Mucosa of stomach (tissue), 1 donor: Measurements from ENCODE around the gene MTHFR.

ENCODE experiments used
- H3K27me3 ChIP-seq: one replicate; pipeline ENCODE4 v1.7.0; 2013; ENCODE audit warnings: mild to moderate bottlenecking, low read length; ENCODE audit not compliant: control insufficient read depth, insufficient read depth
- H3K36me3 ChIP-seq: one replicate; pipeline ENCODE4 v1.7.0; 2013; ENCODE audit warnings: low read length; ENCODE audit not compliant: control insufficient read depth, insufficient read depth
- H3K4me1 ChIP-seq: one replicate; pipeline ENCODE4 v1.7.0; 2013; ENCODE audit warnings: mild to moderate bottlenecking, low read length; ENCODE audit not compliant: control insufficient read depth, insufficient read depth
- H3K4me3 ChIP-seq: one replicate; pipeline ENCODE4 v1.7.0; 2013; ENCODE audit warnings: low read length
- H3K9ac ChIP-seq: one replicate; pipeline ENCODE4 v1.7.0; 2013; ENCODE audit warnings: mild to moderate bottlenecking, low read length, moderate library complexity
- H3K9me3 ChIP-seq: one replicate; pipeline ENCODE4 v1.7.0; 2013; ENCODE audit warnings: mild to moderate bottlenecking, low read length, moderate library complexity; ENCODE audit not compliant: control insufficient read depth
- donor health status: Pancreatic carcinoma.

MTHFR gene

GRCh38 chr1:11800756-11801433 lies 4.9 kb downstream of the MTHFR start:
- Histone ChIP-seq H3K27me3 (no peaks in the 10 kb centered on the region), H3K4me1 (peaks cover 31% of the 10 kb centered on the region), H3K9me3 (no peaks in the 10 kb centered on the region), H3K36me3 (peaks cover 17% of the 10 kb centered on the region), H3K4me3 (no peak overlapping the region), H3K9ac (no peak overlapping the region)

GRCh38 chr1:11800391-11800755 lies 5.4 kb downstream of the MTHFR start:
- no peaks in the 10 kb centered on the region for H3K9me3 ChIP-seq
- no peaks in the 10 kb centered on the region for H3K27me3 ChIP-seq
- H3K4me3 ChIP-seq = no peak overlapping the region
- peaks cover 31% of the 10 kb centered on the region for H3K4me1 ChIP-seq
- H3K36me3 ChIP-seq = peaks cover 23% of the 10 kb centered on the region
- H3K9ac ChIP-seq = no peak overlapping the region

- no peaks in the 10 kb centered on the region for H3K27me3 ChIP-seq
- H3K36me3 ChIP-seq = peaks cover 26% of the 10 kb centered on the region
- no peak overlapping the region for H3K4me3 ChIP-seq
- no peaks in the 10 kb centered on the region for H3K9me3 ChIP-seq
- no peak overlapping the region for H3K9ac ChIP-seq
- H3K4me1 ChIP-seq = peaks cover 28% of the 10 kb centered on the region
Observed at GRCh38 chr1:11799896-11800295, 5.9 kb downstream of the MTHFR start.

GRCh38 chr1:11799099-11799498 lies 6.7 kb downstream of the MTHFR start:
- H3K4me3 ChIP-seq = no peak overlapping the region
- H3K27me3 ChIP-seq = no peaks in the 10 kb centered on the region
- H3K9me3 ChIP-seq = no peaks in the 10 kb centered on the region
- peaks cover 34% of the 10 kb centered on the region for H3K36me3 ChIP-seq
- H3K4me1 ChIP-seq = peaks cover 22% of the 10 kb centered on the region
- H3K9ac ChIP-seq = no peak overlapping the region

GRCh38 chr1:11797525-11798216 lies 8.1 kb downstream of the MTHFR start:
- no peak overlapping the region for H3K4me3 ChIP-seq
- peaks cover 40% of the 10 kb centered on the region for H3K36me3 ChIP-seq
- no peak overlapping the region for H3K9ac ChIP-seq
- peaks cover 9% of the 10 kb centered on the region for H3K4me1 ChIP-seq
- H3K27me3 ChIP-seq = no peaks in the 10 kb centered on the region
- H3K9me3 ChIP-seq = no peaks in the 10 kb centered on the region

- Histone ChIP-seq H3K9me3 (no peaks in the 10 kb centered on the region), H3K9ac (no peak overlapping the region), H3K4me3 (no peak overlapping the region), H3K36me3 (peaks cover 43% of the 10 kb centered on the region), H3K4me1 (peaks cover 16% of the 10 kb centered on the region), H3K27me3 (no peaks in the 10 kb centered on the region)
Observed at GRCh38 chr1:11796036-11796828, 9.5 kb downstream of the MTHFR start.

- Histone ChIP-seq H3K4me1 (peaks cover 24% of the 10 kb centered on the region), H3K9ac (no peak overlapping the region), H3K9me3 (no peaks in the 10 kb centered on the region), H3K27me3 (no peaks in the 10 kb centered on the region), H3K4me3 (no peak overlapping the region), H3K36me3 (peaks cover 39% of the 10 kb centered on the region)
Observed at GRCh38 chr1:11795238-11795890, 10.4 kb downstream of the MTHFR start.

GRCh38 chr1:11794446-11795237 lies 11.1 kb downstream of the MTHFR start:
- Histone ChIP-seq H3K36me3 (peaks cover 46% of the 10 kb centered on the region), H3K27me3 (no peaks in the 10 kb centered on the region), H3K4me1 (peaks cover 32% of the 10 kb centered on the region), H3K9ac (no peak overlapping the region), H3K9me3 (no peaks in the 10 kb centered on the region), H3K4me3 (no peak overlapping the region)

GRCh38 chr1:11793819-11794218 lies 11.9 kb downstream of the MTHFR start:
- Histone ChIP-seq H3K4me1 (peaks cover 40% of the 10 kb centered on the region), H3K9ac (no peak overlapping the region), H3K9me3 (no peaks in the 10 kb centered on the region), H3K36me3 (peaks cover 42% of the 10 kb centered on the region), H3K4me3 (no peak overlapping the region), H3K27me3 (no peaks in the 10 kb centered on the region)

GRCh38 chr1:11792106-11792505 lies 13.7 kb downstream of the MTHFR start:
- peak overlapping the region; percentile 53 for H3K9ac ChIP-seq
- peaks cover 57% of the 10 kb centered on the region for H3K4me1 ChIP-seq
- H3K9me3 ChIP-seq = no peaks in the 10 kb centered on the region
- no peak overlapping the region for H3K4me3 ChIP-seq
- peaks cover 42% of the 10 kb centered on the region for H3K36me3 ChIP-seq
- no peaks in the 10 kb centered on the region for H3K27me3 ChIP-seq

- Histone ChIP-seq H3K27me3 (no peaks in the 10 kb centered on the region), H3K4me1 (peaks cover 66% of the 10 kb centered on the region), H3K4me3 (no peak overlapping the region), H3K36me3 (peaks cover 39% of the 10 kb centered on the region), H3K9me3 (no peaks in the 10 kb centered on the region), H3K9ac (peak overlapping the region; percentile 54)
Observed at GRCh38 chr1:11790880-11791715, 14.7 kb downstream of the MTHFR start.
